HG02981 (cell line): ENCODE measurements around the gene DOCK3.
"Not testable (repeated sequence)": the region's sequence is repeated elsewhere in the genome, so short reads cannot be mapped to it uniquely, and the experiment has no call there.

Experiments used
- ATAC-seq: cut with Tn5 transposase; IDR thresholded peaks from one replicate; pipeline ENCODE4 v1.9.1; 2021; ENCODE audit warnings: mild to moderate bottlenecking, moderate library complexity; ENCODE audit not compliant: unreplicated experiment

Gene DOCK3

GRCh38 chr3:50649451-50649931 is 25.2 kb upstream of the DOCK3 start:
- ATAC-seq = no peak

GRCh38 chr3:50650018-50650417 is 24.7 kb upstream of the DOCK3 start:
- no peak for ATAC-seq

- ATAC-seq = no peak
Measured at GRCh38 chr3:50651445-50651844, 23.3 kb upstream of the DOCK3 start.

GRCh38 chr3:50651920-50652529 is 22.7 kb upstream of the DOCK3 start:
- ATAC-seq = no peak

- no peak for ATAC-seq
Measured at GRCh38 chr3:50652709-50653108, 22.0 kb upstream of the DOCK3 start.

GRCh38 chr3:50653937-50654595 is 20.7 kb upstream of the DOCK3 start:
- no peak for ATAC-seq

GRCh38 chr3:50655009-50655830 is 19.5 kb upstream of the DOCK3 start:
- ATAC-seq = no peak

- ATAC-seq = no peak
Measured at GRCh38 chr3:50656417-50657195, 18.1 kb upstream of the DOCK3 start.

- ATAC-seq = no peak
Measured at GRCh38 chr3:50657407-50657806, 17.3 kb upstream of the DOCK3 start.

GRCh38 chr3:50657816-50658215 is 16.9 kb upstream of the DOCK3 start:
- no peak for ATAC-seq

- ATAC-seq = no peak
Measured at GRCh38 chr3:50658416-50658815, 16.3 kb upstream of the DOCK3 start.

- no peak for ATAC-seq
Measured at GRCh38 chr3:50658831-50659230, 15.9 kb upstream of the DOCK3 start.

- no peak for ATAC-seq
Measured at GRCh38 chr3:50660386-50660785, 14.3 kb upstream of the DOCK3 start.

GRCh38 chr3:50661321-50661837 is 13.3 kb upstream of the DOCK3 start:
- ATAC-seq = no peak

GRCh38 chr3:50662408-50662807 is 12.3 kb upstream of the DOCK3 start:
- no peak for ATAC-seq

GRCh38 chr3:50665081-50665840 is 9.5 kb upstream of the DOCK3 start:
- ATAC-seq = no peak

- ATAC-seq = not testable (repeated sequence)
Measured at GRCh38 chr3:50665841-50666115, 8.9 kb upstream of the DOCK3 start.

- ATAC-seq = no peak
Measured at GRCh38 chr3:50666837-50667236, 7.9 kb upstream of the DOCK3 start.

- ATAC-seq = no peak
Measured at GRCh38 chr3:50671331-50671730, 3.4 kb upstream of the DOCK3 start.

GRCh38 chr3:50672656-50673055 is 2.1 kb upstream of the DOCK3 start:
- ATAC-seq = no peak
